ENCODE data around the gene FAM227A. TPM values are rescaled to one million over a fixed set of nuclear protein-coding genes. Genes with fewer than 3 reads are reported as not detected.

Gene FAM227A
- polyA plus RNA-seq, 3 donors = not detected

- Mint-ChIP-seq H3K27ac (peak overlapping the region; percentile 89 to 94 (median 90)), H3K4me1 (peaks cover 48% of the 10 kb centered on the region), H3K4me3 (peak overlapping the region; percentile 45 to 69), H3K9me3 (no peaks in the 10 kb centered on the region), H3K27me3 (ENCODE audit: low read depth in 3 of 3) (peaks cover 6 to 10% (median 6%) of the 10 kb centered on the region in 3 donors), H3K36me3 (peaks cover 8 to 23% of the 10 kb centered on the region in 2 donors)
- WGBS (ENCODE audit: insufficient coverage) = 85% methylated on average over 6 of the region's 8 CpGs
- H3K9ac ChIP-seq (ENCODE audit: insufficient read depth, low read length, poor library complexity, severe bottlenecking) = no peak overlapping the region
- peaks cover 0 to 5% of the 10 kb centered on the region in 2 donors for H3K36me3 ChIP-seq (replicated peaks in 1 of 2; ENCODE audit: control insufficient read depth in 1 of 2, insufficient read depth in 2 of 2, low read length in 2 of 2)
- peaks cover 0 to 2% of the 10 kb centered on the region in 2 donors for H3K27me3 ChIP-seq (ENCODE audit: control insufficient read depth in 2 of 2, insufficient read depth in 2 of 2, low read length in 2 of 2)
- peaks cover 47 to 53% of the 10 kb centered on the region in 2 donors for H3K4me1 ChIP-seq (ENCODE audit: control insufficient read depth in 1 of 2, insufficient read depth in 2 of 2, low read length in 2 of 2)
- peak overlapping the region; percentile 27 for H3K4me2 ChIP-seq (replicated peaks; ENCODE audit: extremely low read depth, low read length, poor library complexity, severe bottlenecking)
- H3K27ac ChIP-seq (ENCODE audit: low read depth in 1 of 2, low read length in 2 of 2) = peak overlapping the region; percentile 24 to 77
- no peak for TF ChIP-seq CTCF (IDR thresholded peaks at IDR 0.05)
- H3K4me3 ChIP-seq (replicated peaks in 1 of 3; ENCODE audit: low read depth in 2 of 3, low read length in 3 of 3) = peak overlapping the region in 1 of 3 experiments; percentile 89
- no peak overlapping the region for H2AFZ ChIP-seq (ENCODE audit: insufficient read depth, low read depth, low read length, poor library complexity, severe bottlenecking)
- peaks cover 16% of the 10 kb centered on the region for H4K20me1 ChIP-seq (ENCODE audit: insufficient read depth, low read length)
- no peaks in the 10 kb centered on the region for H3K9me3 ChIP-seq (replicated peaks in 1 of 2; ENCODE audit: control insufficient read depth in 1 of 2, insufficient read depth in 1 of 2, low read length in 2 of 2)
- intact Hi-C loops (cut with micrococcal nuclease) = no loop called here
- no peak for DNase-seq
- peaks cover 60% of the 10 kb centered on the region for H3K79me2 ChIP-seq (ENCODE audit: insufficient read depth, low read length)
Measured at GRCh38 chr22:38697425-38698089, 41.4 kb upstream of the FAM227A start.

GRCh38 chr22:38696606-38697424 is 40.6 kb upstream of the FAM227A start:
- peaks cover 60% of the 10 kb centered on the region for H3K79me2 ChIP-seq (ENCODE audit: insufficient read depth, low read length)
- peaks cover 0 to 13% of the 10 kb centered on the region in 2 donors for H3K36me3 ChIP-seq (replicated peaks in 1 of 2; ENCODE audit: control insufficient read depth in 1 of 2, insufficient read depth in 2 of 2, low read length in 2 of 2)
- intact Hi-C loops (cut with micrococcal nuclease) = no loop called here

More at GRCh38 chr22:38696606-38697424, 40.6 kb upstream of the FAM227A start:
- Mint-ChIP-seq H3K4me3 (peak overlapping the region; percentile 45 to 69), H3K9me3 (no peaks in the 10 kb centered on the region), H3K27ac (peak overlapping the region; percentile 89 to 94 (median 90)), H3K36me3 (peaks cover 8 to 26% of the 10 kb centered on the region in 2 donors), H3K27me3 (ENCODE audit: low read depth in 3 of 3) (peaks cover 2 to 4% (median 4%) of the 10 kb centered on the region in 3 donors), H3K4me1 (peaks cover 48% of the 10 kb centered on the region)
- peak; percentile 70 to 89 (median 80) for DNase-seq
- 57% methylated on average over 3 of the region's 3 CpGs for WGBS (ENCODE audit: insufficient coverage)
- Histone ChIP-seq H4K20me1 (ENCODE audit: insufficient read depth, low read length) (peaks cover 16% of the 10 kb centered on the region), H3K27me3 (ENCODE audit: control insufficient read depth in 2 of 2, insufficient read depth in 2 of 2, low read length in 2 of 2) (no peaks in the 10 kb centered on the region), H3K27ac (ENCODE audit: low read depth in 1 of 2, low read length in 2 of 2) (peak overlapping the region; percentile 47 to 77), H3K9me3 (replicated peaks in 1 of 2; ENCODE audit: control insufficient read depth in 1 of 2, insufficient read depth in 1 of 2, low read length in 2 of 2) (no peaks in the 10 kb centered on the region), H3K9ac (ENCODE audit: insufficient read depth, low read length, poor library complexity, severe bottlenecking) (no peak overlapping the region), H3K4me1 (ENCODE audit: control insufficient read depth in 1 of 2, insufficient read depth in 2 of 2, low read length in 2 of 2) (peaks cover 46 to 51% of the 10 kb centered on the region in 2 donors), H3K4me2 (replicated peaks; ENCODE audit: extremely low read depth, low read length, poor library complexity, severe bottlenecking) (peak overlapping the region; percentile 27), H2AFZ (ENCODE audit: insufficient read depth, low read depth, low read length, poor library complexity, severe bottlenecking) (no peak overlapping the region), H3K4me3 (replicated peaks in 1 of 3; ENCODE audit: low read depth in 2 of 3, low read length in 3 of 3) (peak overlapping the region in 1 of 3 experiments; percentile 89)
- TF ChIP-seq CTCF (IDR thresholded peaks at IDR 0.05) = no peak

Measured in CD14-positive monocyte (primary cell).